Retinal pigment epithelial cell (primary cell): Measurements from ENCODE around the gene MYL6.

Experiments
- DNase-seq: peaks from one replicate; pipeline ENCODE4 v3.0.0-alpha.2; 2010; ENCODE audit warnings: low read depth
- H3K4me3 ChIP-seq: 2 replicates; pipeline ENCODE4 v1.5.1; 2011; ENCODE audit warnings: mild to moderate bottlenecking, low read length, control low read depth, moderate library complexity
- CTCF ChIP-seq: conservative IDR thresholded peaks from 2 replicates; pipeline ENCODE4 v1.5.1; 2011; ENCODE audit warnings: low read depth, low read length, control low read depth, inconsistent platforms

The MYL6 gene

GRCh38 chr12:56124133-56124532 is 34.0 kb upstream of the MYL6 start:
- DNase-seq = no peak
- no peak overlapping the region for H3K4me3 ChIP-seq
- TF ChIP-seq CTCF = no peak

GRCh38 chr12:56126732-56127239 is 31.4 kb upstream of the MYL6 start:
- DNase-seq = no peak
- H3K4me3 ChIP-seq = no peak overlapping the region
- TF ChIP-seq CTCF = no peak

GRCh38 chr12:56127485-56127887 is 30.7 kb upstream of the MYL6 start:
- no peak for DNase-seq
- TF ChIP-seq CTCF = no peak
- peak overlapping the region; percentile 52 for H3K4me3 ChIP-seq

GRCh38 chr12:56127888-56128669 is 30.1 kb upstream of the MYL6 start, which contains the start of gene ESYT1:
Gene ESYT1 (plus strand): TSS chr12:56128267. CDS start chr12:56128320, 53 bp downstream.
- peak; percentile 99 for DNase-seq
- no peak for TF ChIP-seq CTCF
- H3K4me3 ChIP-seq = peak within 1 kb of the TSS; percentile 83

GRCh38 chr12:56128670-56129205 is 29.4 kb upstream of the MYL6 start:
- DNase-seq = no peak

GRCh38 chr12:56129206-56129941 is 28.8 kb upstream of the MYL6 start:
- H3K4me3 ChIP-seq = peak overlapping the region; percentile 83
- no peak for TF ChIP-seq CTCF
- no peak for DNase-seq

More at GRCh38 chr12:56128670-56129205, 29.4 kb upstream of the MYL6 start:
- peak overlapping the region; percentile 83 for H3K4me3 ChIP-seq
- no peak for TF ChIP-seq CTCF
